ENCODE results near the gene PATE3. TPM values are rescaled to one million over a fixed set of nuclear protein-coding genes. Genes with fewer than 3 reads are reported as not detected.

The PATE3 gene
- total and polyA plus RNA-seq, 2 of the 8 experiments (the other 6 are each of a cell fraction or from before 2014, with no cell fraction given), result not detected

DNA sequence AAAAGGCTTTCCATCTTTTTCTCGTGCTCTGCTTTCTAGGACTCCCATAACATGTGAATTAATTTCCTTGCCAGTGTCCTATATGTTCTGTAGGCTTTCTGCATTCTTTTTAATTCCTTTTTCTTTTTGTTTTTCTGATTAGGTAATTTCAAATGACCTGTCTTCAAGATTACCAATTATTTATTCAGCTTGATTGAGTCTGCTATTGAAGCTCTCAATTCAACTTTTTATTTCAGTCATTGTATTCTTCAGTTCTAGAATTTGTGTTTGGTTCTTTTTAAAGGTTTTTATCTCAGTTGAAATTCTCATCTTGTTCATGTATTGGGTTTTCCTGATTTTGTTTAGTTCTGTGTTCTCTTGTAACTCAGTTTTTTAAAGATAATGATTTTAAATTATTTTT, 14.5 kb downstream of the PATE3 start:
- FAIRE-seq (no peak), DNase-seq (ENCODE audit: low read depth in 1 of 2, low spot score in 2 of 2) (no peak)
- Histone ChIP-seq H3K4me2 (ENCODE audit: insufficient read depth in 1 of 2, low read depth in 2 of 2, low read length in 2 of 2) (no peak overlapping the region), H2AK5ac (ENCODE audit: low read depth, low read length) (no peak overlapping the region), H2BK20ac (ENCODE audit: low read length) (no peak overlapping the region), H4K20me1 (replicated peaks in 1 of 2; ENCODE audit: control insufficient read depth in 1 of 2, insufficient read depth in 2 of 2, low read length in 2 of 2) (no peaks in the 10 kb centered on the region), H3K14ac (ENCODE audit: insufficient read length) (no peak overlapping the region), H2BK120ac (replicated peaks; ENCODE audit: low read depth, low read length) (no peak overlapping the region), H3K79me2 (ENCODE audit: control insufficient read depth in 1 of 2, insufficient read depth in 2 of 2, low read length in 2 of 2) (no peaks in the 10 kb centered on the region), H3K9me3 (ENCODE audit: insufficient read depth in 2 of 2, low read depth in 1 of 2, low read length in 1 of 2) (peaks cover 4 to 6% of the 10 kb centered on the region in 2 experiments; a peak in 3 of 4 replicates), H2BK5ac (ENCODE audit: low read depth, low read length) (no peak overlapping the region), H3K9ac (replicated peaks in 1 of 4; ENCODE audit: extremely low read depth in 1 of 4, low read depth in 3 of 4, low read length in 3 of 4) (no peak overlapping the region), H3K23ac (ENCODE audit: insufficient read length) (no peak overlapping the region), H3K27me3 (replicated peaks in 1 of 4; ENCODE audit: control insufficient read depth in 3 of 4, extremely low read depth in 1 of 4, insufficient read depth in 3 of 4, low read length in 3 of 4) (no peaks in the 10 kb centered on the region), H2BK15ac (ENCODE audit: low read length) (no peak overlapping the region), H3K36me3 (ENCODE audit: control insufficient read depth in 2 of 4, insufficient read depth in 4 of 4, low read length in 3 of 4) (no peaks in the 10 kb centered on the region), H2BK12ac (ENCODE audit: low read depth, low read length) (no peak overlapping the region), H2AFZ (ENCODE audit: low read length) (no peak overlapping the region), H4K8ac (ENCODE audit: extremely low read depth, insufficient read depth, low read length) (no peak overlapping the region), H3K56ac (replicated peaks; ENCODE audit: insufficient read length, low read depth, low read length) (no peak overlapping the region), H3K27ac (ENCODE audit: low read depth, low read length) (no peak overlapping the region), H3K4me1 (replicated peaks in 1 of 4; ENCODE audit: control insufficient read depth in 3 of 4, insufficient read depth in 4 of 4, low read length in 3 of 4) (peaks cover 0 to 3% (median 0%) of the 10 kb centered on the region in 4 experiments; a peak in 1 of 7 replicates), H3K23me2 (ENCODE audit: low read depth, low read length) (no peaks in the 10 kb centered on the region), H3K18ac (ENCODE audit: extremely low read depth, low read length) (no peak overlapping the region), H3K4me3 (ENCODE audit: extremely low read depth in 1 of 4, insufficient read depth in 2 of 4, low read depth in 3 of 4, low read length in 4 of 4) (no peak overlapping the region), H3K4ac (replicated peaks; ENCODE audit: insufficient read length, low read depth, low read length) (no peak overlapping the region), H4K91ac (replicated peaks; ENCODE audit: insufficient read length, low read length) (no peak overlapping the region), H3K79me1 (ENCODE audit: low read depth, low read length) (no peaks in the 10 kb centered on the region), H4K5ac (ENCODE audit: insufficient read length, low read depth, low read length) (no peak overlapping the region)
- 100% methylated on average over 1 of the region's 1 CpG; no CpG with 5 or more reads in 1 of the 2 experiments for WGBS, 2 experiments (ENCODE audit: extremely low coverage in 1 of 2, insufficient coverage in 1 of 2, insufficient read length in 1 of 2, insufficient replicate concordance in 2 of 2, low coverage in 1 of 2, low lambda C conversion rate in 2 of 2, missing lambda C conversion rate in 1 of 2)
- POLR2A ChIA-PET (ENCODE audit: partially characterized antibody), result no interaction called here
- CTCF ChIA-PET (ENCODE audit: partially characterized antibody), result no interaction called here
- no peak for TF ChIP-seq KDM4A (IDR thresholded peaks at IDR 0.05; ENCODE audit: low read depth, low read length, severe bottlenecking)
- no peak for TF ChIP-seq RAD21 (IDR thresholded peaks at IDR 0.05 in 1 of 2, conservative IDR thresholded peaks at IDR 0.05 in 1 of 2; ENCODE audit: low read depth in 2 of 2, low read length in 2 of 2)
- no peak for TF ChIP-seq EZH2 (IDR thresholded peaks at IDR 0.05; ENCODE audit: low read depth, low read length, severe bottlenecking)
- no peak for TF ChIP-seq CBX8 (IDR thresholded peaks at IDR 0.05; ENCODE audit: borderline replicate concordance, low read depth, low read length)
- no peak for TF ChIP-seq GTF2F1 (IDR thresholded peaks at IDR 0.05; ENCODE audit: borderline replicate concordance, low read depth, low read length)
- TF ChIP-seq MAFK (IDR thresholded peaks at IDR 0.05; ENCODE audit: low read depth, low read length), result no peak
- no peak for TF ChIP-seq TEAD4 (IDR thresholded peaks at IDR 0.05; ENCODE audit: low read depth, low read length)
- TF ChIP-seq RBBP5 (IDR thresholded peaks at IDR 0.05; ENCODE audit: borderline replicate concordance, low read depth, low read length), result no peak
- TF ChIP-seq SIRT6 (IDR thresholded peaks at IDR 0.05; ENCODE audit: low read length), result no peak
